GM23248 (cell line): ENCODE data around the gene RAB3B. TPM values are rescaled to one million over a fixed set of nuclear protein-coding genes. Genes with fewer than 3 reads are reported as not detected.

Source experiments
- DNase-seq: peaks from one replicate; pipeline ENCODE4 v3.0.0-alpha.2; 2015
- H2AFZ ChIP-seq: fragments of 200-600 bp; sonication (generic); 2 replicates; pipeline ENCODE4 v1.6.1; 2016; ENCODE audit warnings: antibody characterized with exemption
- H3F3A ChIP-seq: fragments of 200-600 bp; sonication (generic); 2 replicates; pipeline ENCODE4 v1.6.1; 2016; ENCODE audit warnings: mild to moderate bottlenecking, antibody characterized with exemption, mixed run types; ENCODE audit not compliant: insufficient read depth
- H3K27ac ChIP-seq: fragments of 200-600 bp; sonication (generic); 2 replicates; pipeline ENCODE4 v1.5.1; 2016; ENCODE audit warnings: mild to moderate bottlenecking
- H3K27me3 ChIP-seq: fragments of 200-600 bp; sonication (generic); replicated peaks from 2 replicates; pipeline ENCODE4 v1.6.1; 2016; ENCODE audit warnings: mild to moderate bottlenecking; ENCODE audit not compliant: insufficient read depth
- H3K36me3 ChIP-seq: fragments of 200-600 bp; sonication (generic); 2 replicates; pipeline ENCODE4 v1.6.1; 2016; ENCODE audit warnings: low read depth, mild to moderate bottlenecking
- H3K4me1 ChIP-seq: fragments of 200-600 bp; sonication (generic); 2 replicates; pipeline ENCODE4 v1.6.1; 2016; ENCODE audit warnings: mild to moderate bottlenecking; ENCODE audit not compliant: insufficient read depth
- H3K4me2 ChIP-seq: fragments of 200-600 bp; sonication (generic); one replicate; pipeline ENCODE4 v1.6.1; 2016; ENCODE audit warnings: mild to moderate bottlenecking; ENCODE audit not compliant: unreplicated experiment
- H3K4me3 ChIP-seq: fragments of 200-600 bp; sonication (generic); 2 replicates; pipeline ENCODE4 v1.5.1; 2016; ENCODE audit warnings: mild to moderate bottlenecking
- H3K79me2 ChIP-seq: fragments of 200-600 bp; sonication (generic); 2 replicates; pipeline ENCODE4 v1.6.1; 2016; ENCODE audit warnings: mild to moderate bottlenecking; ENCODE audit not compliant: insufficient read depth
- H3K9ac ChIP-seq: fragments of 200-600 bp; sonication (generic); 2 replicates; pipeline ENCODE4 v1.6.1; 2016; ENCODE audit warnings: mild to moderate bottlenecking
- H3K9me2 ChIP-seq: fragments of 200-600 bp; sonication (generic); 2 replicates; pipeline ENCODE4 v1.6.1; 2016; ENCODE audit warnings: mixed run types, mild to moderate bottlenecking, moderate library complexity; ENCODE audit not compliant: insufficient read depth
- H3K9me3 ChIP-seq: fragments of 200-600 bp; sonication (generic); one replicate; pipeline ENCODE4 v1.6.1; 2017; ENCODE audit warnings: low read depth
- H4K20me1 ChIP-seq: fragments of 200-600 bp; sonication (generic); 2 replicates; pipeline ENCODE4 v1.6.0; 2016; ENCODE audit not compliant: insufficient read depth
- EZH2 ChIP-seq: fragments of 200-600 bp; sonication (generic); IDR thresholded peaks from 2 replicates; pipeline ENCODE4 v1.6.1; 2018; ENCODE audit warnings: antibody characterized with exemption, mild to moderate bottlenecking; ENCODE audit not compliant: insufficient read depth, poor library complexity, severe bottlenecking
- EZH2phosphoT487 ChIP-seq: fragments of 200-600 bp; sonication (generic); IDR thresholded peaks from 2 replicates; pipeline ENCODE4 v1.6.1; 2018; ENCODE audit warnings: antibody characterized with exemption, moderate library complexity, mild to moderate bottlenecking, low read depth; ENCODE audit not compliant: insufficient read depth
- WGBS, 2 experiments: methylation state at CpG; one replicate each; pipeline ENCODE4 v1.1.6; 2015 to 2017; ENCODE audit warnings: low lambda C conversion rate in 2 of 2, low coverage in 1 of 2; ENCODE audit errors: missing lambda C conversion rate in 2 of 2; 5-methylcytosine and 5-hydroxymethylcytosine counted together
- in situ Hi-C: fragments of 300-500 bp; cut with MboI; formaldehyde crosslinking; loops from 2 replicates; pipeline ENCODE4 v1.15.0; 2020
- polyA plus RNA-seq: library from polyadenylated mRNA; unstranded; fragments of >200 nt; fragmentation: Nextera tagmentation; extraction: Ambion mirVana; gene quantifications from 2 replicates; pipeline ENCODE4 v1.2.1, GENCODE V29; 2016
- total RNA-seq: library from RNA; depleted of rRNA; stranded (reverse); fragments of >200 nt; shearing (Covaris generic); gene quantifications from 2 replicates; pipeline ENCODE4 v1.2.3, GENCODE V29; 2014

The RAB3B gene
- total and polyA plus RNA-seq, 2 experiments from 2014 or later = 54.9 to 65.3 TPM

- no peak for TF ChIP-seq EZH2phosphoT487
- Histone ChIP-seq H3K27ac (no peak overlapping the region), H3K4me2 (no peak overlapping the region), H3K36me3 (peaks cover 3% of the 10 kb centered on the region; the same call in 1 of the 2 replicates), H3K27me3 (no peaks in the 10 kb centered on the region), H3K4me1 (no peaks in the 10 kb centered on the region), H2AFZ (no peak overlapping the region), H3K9me3 (no peaks in the 10 kb centered on the region), H3K79me2 (peaks cover 100% of the 10 kb centered on the region), H3K4me3 (no peak overlapping the region), H4K20me1 (peaks cover 17% of the 10 kb centered on the region; the same call in 1 of the 2 replicates), H3K9ac (no peak overlapping the region), H3K9me2 (no peaks in the 10 kb centered on the region), H3F3A (peaks cover 17% of the 10 kb centered on the region)
- WGBS, 2 experiments = 79 to 88% methylated on average over 4 of the region's 4 CpGs
- in situ Hi-C loops = no loop called here
- DNase-seq = no peak
Measured at GRCh38 chr1:51867479-51868232, 122.8 kb downstream of the RAB3B start.

- 98 to 100% methylated on average over 2 of the region's 2 CpGs for WGBS, 2 experiments
- H3K4me3 ChIP-seq = no peak overlapping the region
- in situ Hi-C loops = no loop called here
- no peak for DNase-seq
- no peak overlapping the region for H2AFZ ChIP-seq
- TF ChIP-seq EZH2 (no peak), EZH2phosphoT487 (no peak)
- peaks cover 13% of the 10 kb centered on the region; the same call in 1 of the 2 replicates for H3F3A ChIP-seq
- peaks cover 100% of the 10 kb centered on the region for H3K79me2 ChIP-seq
- H3K9me3 ChIP-seq = no peaks in the 10 kb centered on the region
- H3K27me3 ChIP-seq = no peaks in the 10 kb centered on the region
- no peak overlapping the region for H3K4me2 ChIP-seq
- H3K27ac ChIP-seq = no peak overlapping the region
- H3K36me3 ChIP-seq = no peaks in the 10 kb centered on the region
- no peak overlapping the region for H3K9ac ChIP-seq
- no peaks in the 10 kb centered on the region for H3K9me2 ChIP-seq
- H3K4me1 ChIP-seq = no peaks in the 10 kb centered on the region
- peaks cover 5% of the 10 kb centered on the region; the same call in 1 of the 2 replicates for H4K20me1 ChIP-seq
Measured at GRCh38 chr1:51863384-51863783, 127.1 kb downstream of the RAB3B start.

DNA sequence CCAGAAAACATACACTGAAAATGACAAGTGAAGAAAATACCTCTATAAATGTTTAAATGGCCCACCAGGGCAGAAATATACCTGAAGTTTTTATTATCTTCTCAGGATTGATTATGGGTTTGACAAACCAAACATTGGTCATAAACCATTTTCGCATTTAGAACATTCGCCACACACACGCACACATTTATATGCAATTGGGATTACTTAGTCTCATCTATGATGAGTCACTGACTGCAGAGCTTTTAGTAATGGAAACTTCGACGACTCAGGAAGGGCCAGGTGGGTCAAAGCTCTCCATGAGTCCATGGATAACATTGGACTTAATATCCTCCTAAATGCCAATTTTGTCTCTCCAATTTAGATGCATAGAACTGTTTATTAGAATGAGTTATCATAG, 128.8 kb downstream of the RAB3B start:
- 97 to 100% methylated on average over 5 of the region's 5 CpGs for WGBS, 2 experiments
- H3K27me3 ChIP-seq = no peaks in the 10 kb centered on the region
- TF ChIP-seq EZH2phosphoT487 (no peak), EZH2 (no peak)
- peaks cover 100% of the 10 kb centered on the region for H3K79me2 ChIP-seq
- H2AFZ ChIP-seq = no peak overlapping the region
- H3K27ac ChIP-seq = no peak overlapping the region
- H3K4me2 ChIP-seq = no peak overlapping the region
- H3K36me3 ChIP-seq = no peaks in the 10 kb centered on the region
- H3K4me1 ChIP-seq = no peaks in the 10 kb centered on the region
- no peak overlapping the region for H3K9ac ChIP-seq
- no peak overlapping the region for H3K4me3 ChIP-seq
- peak; percentile 33 for DNase-seq
- H3K9me3 ChIP-seq = no peaks in the 10 kb centered on the region
- no peaks in the 10 kb centered on the region for H4K20me1 ChIP-seq
- H3K9me2 ChIP-seq = no peaks in the 10 kb centered on the region
- in situ Hi-C loops = no loop called here
- H3F3A ChIP-seq = no peaks in the 10 kb centered on the region

DNA sequence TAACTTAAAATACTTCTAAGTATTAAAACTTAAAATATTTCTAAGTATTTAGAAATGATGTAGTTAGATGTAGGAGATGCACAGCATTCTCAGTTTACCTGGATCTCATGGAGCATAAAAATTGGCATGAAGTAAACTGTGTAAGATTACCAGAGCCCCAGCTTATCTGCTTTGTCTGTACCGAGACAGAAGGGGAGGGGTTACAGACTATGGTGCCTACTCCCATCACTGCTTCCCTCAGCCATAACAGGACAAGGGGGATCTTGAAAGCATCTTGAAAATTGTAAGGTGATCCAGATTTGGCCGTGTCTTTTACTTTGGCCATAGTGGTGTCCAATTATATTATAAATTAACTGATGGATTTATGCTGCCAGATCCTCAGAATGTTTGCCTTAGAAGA, 130.8 kb downstream of the RAB3B start:
- Histone ChIP-seq H2AFZ (no peak overlapping the region), H3K36me3 (0 out of 2 replicates have a peak, but pooled peaks cover 5% of the 10 kb centered on the region), H3K9ac (no peak overlapping the region), H3K27ac (no peak overlapping the region), H3K4me3 (no peak overlapping the region), H3K79me2 (peaks cover 100% of the 10 kb centered on the region), H3K4me2 (no peak overlapping the region), H3F3A (no peaks in the 10 kb centered on the region), H3K4me1 (no peaks in the 10 kb centered on the region), H3K9me3 (no peaks in the 10 kb centered on the region), H3K9me2 (no peaks in the 10 kb centered on the region), H4K20me1 (no peaks in the 10 kb centered on the region), H3K27me3 (no peaks in the 10 kb centered on the region)
- WGBS, 2 experiments = 68 to 70% methylated on average over 2 of the region's 2 CpGs
- DNase-seq = no peak
- no peak for TF ChIP-seq EZH2phosphoT487
- TF ChIP-seq EZH2 = no peak
- in situ Hi-C loops = no loop called here
